Measurements from ENCODE around the gene GPR132. TPM values are rescaled to one million over a fixed set of nuclear protein-coding genes. Genes with fewer than 3 reads are reported as not detected.

The GPR132 gene
- polyA plus RNA-seq, 1 donor = 0.33 TPM

Other genes starting within 250 kb of the GPR132 start
- 11.7 TPM for gene CEP170B, start 200.2 kb downstream of the GPR132 start, polyA plus RNA-seq (ENCODE audit: insufficient read length)
- 2.5 TPM for gene PLD4, start 140.6 kb downstream of the GPR132 start, polyA plus RNA-seq (ENCODE audit: insufficient read length)
- gene AHNAK2, start 87.1 kb downstream of the GPR132 start, polyA plus RNA-seq (ENCODE audit: insufficient read length) = 2.2 TPM
- gene CLBA1, start 79.6 kb downstream of the GPR132 start, polyA plus RNA-seq (ENCODE audit: insufficient read length) = 25.0 TPM
- 23.0 TPM for gene CDCA4, start 44.3 kb downstream of the GPR132 start, polyA plus RNA-seq (ENCODE audit: insufficient read length)
- gene JAG2, start 103.3 kb upstream of the GPR132 start, polyA plus RNA-seq (ENCODE audit: insufficient read length) = 7.5 TPM
- gene NUDT14, start 115.9 kb upstream of the GPR132 start, polyA plus RNA-seq (ENCODE audit: insufficient read length) = 24.3 TPM
- 32.1 TPM for gene BTBD6, start 183.1 kb upstream of the GPR132 start, polyA plus RNA-seq (ENCODE audit: insufficient read length)
- 37.6 TPM for gene BRF1, start 235.6 kb upstream of the GPR132 start, polyA plus RNA-seq (ENCODE audit: insufficient read length)
- 67.0 TPM for gene PACS2, start 249.3 kb upstream of the GPR132 start, polyA plus RNA-seq (ENCODE audit: insufficient read length)

Data from left kidney (tissue), 1 donor.